SIG-M5 treated with dmso at 0.1 percent for 504 hours (cell line): ENCODE results near the gene PLEK.

ENCODE experiments used
- DNase-seq: peaks from one replicate; lab custom pipeline; 2025; ENCODE audit not compliant: unreplicated experiment; lab: John Stamatoyannopoulos, UW

The PLEK gene

GRCh38 chr2:68414452-68414851 is 49.4 kb downstream of the PLEK start:
- no peak for DNase-seq

GRCh38 chr2:68414876-68415275 is 49.8 kb downstream of the PLEK start:
- DNase-seq: no peak

DNA sequence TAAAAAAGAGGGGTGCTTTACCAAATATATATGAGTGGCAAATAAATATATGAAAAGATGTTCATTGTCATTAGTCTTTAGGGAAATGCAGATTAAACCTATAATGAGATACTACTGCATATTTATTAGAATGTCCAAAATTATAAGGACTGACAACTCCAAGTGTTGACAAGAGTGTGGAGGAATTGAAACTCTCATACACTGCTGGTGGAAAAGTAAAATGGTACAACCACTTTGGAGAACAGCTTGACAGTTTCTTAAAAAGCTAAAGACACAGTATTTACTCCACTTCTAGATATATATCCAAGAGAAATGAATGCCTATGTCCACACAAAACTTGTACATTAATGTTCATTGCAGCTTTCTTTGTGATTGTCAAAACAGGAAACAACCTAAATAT is 50.4 kb downstream of the PLEK start:
- no peak for DNase-seq

- no peak for DNase-seq
These were observed 51.1 kb downstream of the PLEK start for GRCh38 chr2:68416081-68416675.

DNA sequence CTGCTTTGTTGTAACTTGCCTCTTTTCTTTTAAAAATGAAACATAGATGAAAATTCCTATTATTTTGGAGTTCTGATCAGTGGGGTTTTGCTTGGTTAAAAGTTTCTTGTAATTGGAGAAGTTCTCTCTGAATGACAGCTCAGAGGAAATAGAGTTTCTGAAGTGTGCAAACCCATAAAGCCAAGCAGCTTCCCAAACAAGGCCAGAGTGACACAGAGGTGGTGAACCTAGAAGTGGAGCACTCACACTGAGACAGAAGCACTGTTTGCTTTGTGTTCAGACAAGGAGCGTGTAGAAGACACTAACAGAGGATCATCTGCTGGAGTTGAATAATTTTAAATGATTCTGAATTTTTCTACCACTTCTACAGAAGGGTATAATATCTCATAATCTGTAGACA is 52.8 kb downstream of the PLEK start:
- peak; percentile 19 for DNase-seq

- DNase-seq: no peak
These were observed 53.3 kb downstream of the PLEK start for GRCh38 chr2:68418419-68418818.

DNA sequence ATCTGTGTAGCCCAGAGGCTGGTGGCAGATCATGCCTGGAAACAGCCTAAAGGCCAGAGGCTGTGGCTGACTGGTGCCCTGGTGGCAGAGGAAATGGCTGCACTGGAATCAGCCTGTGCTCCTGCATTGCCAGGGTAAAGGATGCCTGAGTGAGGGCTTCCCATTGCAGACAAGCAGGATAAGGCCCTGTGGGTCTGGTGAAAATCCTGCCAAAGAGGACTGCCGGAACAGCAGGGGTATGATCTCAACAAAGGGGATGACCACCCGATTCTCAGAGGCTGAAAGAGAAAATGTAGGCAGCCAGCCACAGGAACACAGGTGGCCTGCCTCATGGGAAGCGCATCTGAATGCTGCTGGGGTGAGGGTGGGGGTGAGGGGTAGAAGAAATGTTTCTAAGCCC is 53.8 kb downstream of the PLEK start:
- DNase-seq: no peak

DNA sequence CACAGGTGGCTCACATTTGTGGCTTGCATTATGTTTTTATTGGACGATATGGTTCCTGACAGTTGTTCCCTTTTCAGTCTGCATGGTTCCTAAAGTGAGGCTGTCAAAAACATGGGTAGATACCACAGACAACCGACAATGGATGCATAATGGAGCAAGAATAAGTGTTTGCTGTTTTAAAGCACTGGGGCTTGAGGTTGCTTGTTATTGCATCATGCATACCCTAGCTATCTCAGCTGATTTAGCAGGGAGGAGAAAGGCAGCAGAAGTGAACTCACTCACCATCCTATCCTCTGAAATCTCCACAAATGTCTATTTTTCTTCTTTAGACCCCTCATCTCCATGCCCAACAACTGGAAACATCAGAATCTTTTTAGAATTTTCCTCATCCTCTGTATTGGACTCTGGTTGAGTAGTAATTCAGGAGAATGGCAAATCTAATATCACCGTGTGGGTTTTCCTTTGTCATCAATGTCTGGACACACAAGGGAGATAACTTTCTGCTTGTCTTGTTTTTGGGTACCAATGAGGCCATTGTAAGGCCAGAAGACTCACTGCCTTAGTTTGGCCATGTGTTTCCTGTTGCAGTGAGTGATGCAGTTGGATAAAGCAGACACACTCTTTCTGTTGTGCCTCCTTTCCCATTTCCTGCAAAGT is 55.3 kb downstream of the PLEK start:
- peak; percentile 96 for DNase-seq

DNA sequence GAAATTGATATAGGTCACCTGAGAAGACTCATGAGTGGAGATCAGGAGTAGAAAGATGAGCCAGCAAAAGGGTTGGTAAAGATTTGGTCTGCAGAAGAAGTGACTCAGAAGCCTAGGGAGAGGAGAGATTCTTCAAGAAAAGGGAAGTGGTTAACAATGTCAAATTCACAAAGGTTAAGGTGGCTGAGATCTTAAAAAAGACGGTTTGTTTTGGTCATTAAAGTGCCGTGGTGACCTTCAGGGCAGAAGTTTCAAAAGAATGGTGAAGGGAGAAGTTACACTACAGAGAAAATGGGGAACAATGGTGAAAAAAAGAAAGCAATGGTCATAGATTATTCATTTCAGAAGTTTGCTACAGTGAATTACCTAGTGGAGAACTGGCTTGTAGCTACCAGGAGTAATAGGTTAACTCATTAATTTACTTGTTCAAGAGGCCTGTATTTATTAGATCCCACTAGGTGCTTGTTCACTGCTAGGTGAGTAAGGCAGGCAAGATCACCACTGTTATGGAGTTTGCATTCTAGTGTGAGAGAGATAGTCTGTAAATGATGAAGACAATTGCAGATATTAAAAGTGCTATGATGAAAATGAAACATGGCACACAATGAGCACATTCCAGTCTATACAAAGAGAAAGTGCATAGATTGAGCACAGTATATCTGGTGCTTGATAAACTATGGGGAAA is 59.0 kb downstream of the PLEK start:
- DNase-seq: peak; percentile 99

DNA sequence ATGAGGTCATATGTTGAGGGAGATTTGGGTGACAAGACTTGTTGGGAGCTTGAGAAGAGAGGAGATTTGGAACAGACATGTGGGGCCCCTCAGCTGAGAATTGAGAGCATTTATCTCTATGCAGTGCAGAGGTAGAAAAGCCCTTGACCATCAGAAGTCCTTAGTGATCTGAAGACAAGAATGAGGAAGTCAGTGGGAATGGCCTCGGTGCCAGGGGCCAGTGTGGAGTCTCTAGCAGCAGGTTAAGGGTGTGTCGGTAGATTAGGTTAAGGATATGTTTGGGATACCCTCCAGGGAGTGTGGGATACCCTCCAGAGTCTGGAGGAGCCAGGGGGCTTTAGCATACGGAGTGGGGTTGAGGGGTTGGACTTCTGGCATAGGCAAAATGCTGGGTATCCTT is 60.4 kb downstream of the PLEK start:
- no peak for DNase-seq

GRCh38 chr2:68426446-68426845 is 61.4 kb downstream of the PLEK start:
- no peak for DNase-seq

- DNase-seq: peak; percentile 96
These were observed 61.9 kb downstream of the PLEK start for GRCh38 chr2:68426848-68427579.

GRCh38 chr2:68428126-68428525 is 63.0 kb downstream of the PLEK start:
- DNase-seq: no peak

- no peak for DNase-seq
These were observed 63.7 kb downstream of the PLEK start for GRCh38 chr2:68428746-68429145.

- no peak for DNase-seq
These were observed 64.3 kb downstream of the PLEK start for GRCh38 chr2:68429311-68429826.

DNA sequence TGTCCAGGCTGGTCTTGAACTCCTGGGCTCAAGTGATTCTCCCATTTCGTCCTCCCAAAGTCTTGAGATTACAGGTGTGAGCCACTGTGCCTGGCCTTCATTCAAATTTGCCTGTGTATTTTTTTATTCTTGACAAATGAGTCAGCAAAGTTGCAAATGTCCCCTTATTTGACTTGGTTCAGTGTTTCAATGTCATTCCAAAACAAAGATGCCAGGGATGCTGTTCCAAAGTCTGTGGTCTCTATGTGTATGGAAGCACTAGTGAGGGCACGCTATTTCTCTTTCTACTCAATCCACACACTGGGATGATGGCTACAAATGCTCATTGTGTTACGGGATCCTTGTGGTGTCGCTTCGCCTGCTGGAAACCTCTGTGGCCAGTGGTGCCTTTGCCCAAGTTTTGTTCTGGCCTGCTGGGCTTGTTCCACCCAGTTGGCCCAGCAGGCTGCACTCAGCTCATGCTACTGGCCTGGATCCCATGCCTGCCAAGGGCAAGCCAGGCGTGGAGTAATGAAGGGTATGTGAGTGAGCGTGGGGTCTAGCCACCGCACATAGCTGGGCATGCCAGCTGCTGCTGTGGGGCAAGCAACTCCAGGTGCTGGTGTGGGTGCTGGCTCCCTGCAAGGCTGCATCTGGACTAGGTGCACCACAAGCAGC is 66.4 kb downstream of the PLEK start:
- no peak for DNase-seq

GRCh38 chr2:68432696-68433658 is 67.9 kb downstream of the PLEK start:
- no peak for DNase-seq

GRCh38 chr2:68434981-68435380 is 69.9 kb downstream of the PLEK start:
- DNase-seq: peak; percentile 72

- no peak for DNase-seq
These were observed 70.5 kb downstream of the PLEK start for GRCh38 chr2:68435615-68436014.

DNA sequence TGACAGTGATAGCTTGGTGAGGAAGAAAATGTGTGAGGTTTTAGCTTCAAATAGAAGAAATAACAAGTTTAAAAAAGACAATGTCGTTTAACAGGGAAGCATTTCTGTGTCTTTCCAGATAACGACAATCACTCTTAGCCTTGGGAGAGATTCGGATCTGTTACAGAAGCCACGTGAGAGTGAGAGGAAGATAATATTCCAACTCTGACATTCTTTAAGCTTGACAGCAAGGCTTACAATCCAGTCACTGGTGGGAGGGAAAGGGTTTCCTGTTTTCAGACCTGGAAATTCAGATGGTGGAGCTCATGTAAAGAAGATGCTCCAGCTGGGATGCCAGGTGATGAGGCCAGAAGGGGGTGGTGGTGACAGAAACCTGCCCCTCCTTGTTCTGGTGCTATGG is 71.2 kb downstream of the PLEK start:
- no peak for DNase-seq
